Measurements from ENCODE around the gene FBXO24. TPM values are rescaled to one million over a fixed set of nuclear protein-coding genes. Genes with fewer than 3 reads are reported as not detected.
A peak's percentile ranks its signal among the peaks of the same experiment; 100 is the strongest.
"Not testable (repeated sequence)": the region's sequence is repeated elsewhere in the genome, so short reads cannot be mapped to it uniquely, and the experiment has no call there.

FBXO24 gene
- total RNA-seq, 2 experiments from 2014 or later = 0.54 to 0.80 TPM

DNA sequence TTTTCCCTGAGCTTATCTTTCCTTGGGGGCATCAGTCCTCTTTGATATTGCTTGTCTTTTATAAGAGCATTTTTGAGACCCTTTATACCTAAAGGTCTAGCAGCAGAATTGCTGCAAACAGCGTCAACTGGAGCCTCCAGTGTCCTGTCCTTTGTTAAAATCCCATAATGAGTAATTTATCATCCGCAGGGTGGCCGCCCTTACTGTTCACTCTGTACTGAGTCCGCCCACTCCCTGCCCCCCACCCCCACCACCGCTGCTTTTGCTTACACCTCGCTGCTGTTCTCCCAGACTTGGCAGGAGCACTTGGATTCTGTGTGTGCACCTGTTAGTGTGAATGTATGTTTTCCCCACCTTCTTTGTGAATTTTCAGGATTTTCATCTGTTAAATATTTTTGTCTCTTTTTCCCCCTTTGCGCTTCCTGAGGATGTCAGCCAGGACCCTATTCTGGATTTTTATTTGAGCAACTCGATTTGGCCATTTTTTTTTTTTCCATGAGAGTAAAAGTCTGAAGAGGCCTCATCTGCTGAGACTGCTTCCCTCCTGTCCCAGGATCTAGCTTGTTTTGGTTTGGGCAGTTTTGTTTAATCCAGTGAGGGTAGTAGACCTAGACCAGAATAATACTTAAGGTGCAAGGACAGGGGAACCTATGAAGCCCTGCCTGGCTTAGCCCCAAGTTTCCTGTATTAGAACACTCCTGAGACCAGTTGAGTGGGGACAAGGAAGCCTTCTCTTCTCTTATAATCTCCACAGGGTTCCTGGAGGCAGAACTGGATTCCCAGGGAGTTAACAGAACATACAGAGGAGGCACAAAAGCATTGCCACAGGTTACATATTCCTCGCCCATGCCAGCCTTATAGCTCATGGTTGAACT is 39.0 kb upstream of the FBXO24 start:
- no peaks in the 10 kb centered on the region for H3K27me3 Mint-ChIP-seq
- H3K36me3 Mint-ChIP-seq = peaks cover 48% of the 10 kb centered on the region
- peak overlapping the region; percentile 99 for H3K27ac Mint-ChIP-seq
- H3K9me3 Mint-ChIP-seq = no peaks in the 10 kb centered on the region
- peak overlapping the region; percentile 82 for H3K4me3 Mint-ChIP-seq
- DNase-seq = no peak
- peaks cover 77% of the 10 kb centered on the region for H3K4me1 Mint-ChIP-seq

DNA sequence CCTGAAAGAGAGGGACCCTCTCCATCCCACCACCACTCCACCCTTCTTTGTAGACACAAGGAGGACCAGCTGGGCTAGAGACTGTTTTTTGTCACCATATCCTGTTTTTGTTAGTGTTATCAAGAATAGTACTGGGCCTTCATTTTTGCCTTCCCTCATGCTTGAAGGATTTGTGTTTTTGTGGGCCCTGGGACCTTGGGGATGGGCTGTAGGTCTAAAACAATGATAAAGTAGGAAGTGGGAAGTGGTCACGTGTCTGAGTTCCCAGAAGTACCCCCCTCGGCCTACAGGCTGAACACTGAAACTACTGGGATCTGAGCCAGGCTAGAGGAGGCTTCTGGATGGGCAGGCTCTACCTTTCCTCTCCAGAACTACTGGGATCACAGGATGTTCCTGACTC is 38.3 kb upstream of the FBXO24 start:
- Mint-ChIP-seq H3K9me3 (no peaks in the 10 kb centered on the region), H3K27me3 (no peaks in the 10 kb centered on the region), H3K4me1 (peaks cover 71% of the 10 kb centered on the region), H3K4me3 (peak overlapping the region; percentile 82), H3K36me3 (peaks cover 47% of the 10 kb centered on the region), H3K27ac (peak overlapping the region; percentile 99)
- no peak for DNase-seq

DNA sequence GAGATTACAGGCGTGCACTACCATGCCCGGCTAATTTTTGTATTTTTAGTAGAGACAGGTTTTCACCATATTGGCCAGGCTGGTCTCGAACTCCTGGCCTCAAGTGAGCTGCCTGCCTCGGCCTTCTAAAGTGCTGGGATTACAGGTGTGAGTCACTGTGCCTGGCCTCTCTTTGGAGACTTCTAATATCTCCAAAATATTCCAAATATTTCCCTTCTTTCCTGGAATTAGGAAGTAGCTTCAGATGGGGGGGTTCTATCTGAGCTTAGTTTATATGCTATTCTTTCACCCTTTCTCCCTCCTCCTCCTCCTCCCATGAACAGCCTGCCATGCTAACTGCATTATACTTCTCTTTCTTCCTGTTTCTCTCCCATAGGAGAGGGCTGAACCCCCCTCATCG is 37.7 kb upstream of the FBXO24 start:
- Mint-ChIP-seq H3K27ac (peak overlapping the region; percentile 99), H3K4me3 (peak overlapping the region; percentile 41), H3K36me3 (peaks cover 46% of the 10 kb centered on the region), H3K4me1 (peaks cover 66% of the 10 kb centered on the region)
- not testable (repeated sequence) for H3K9me3 Mint-ChIP-seq, H3K27me3 Mint-ChIP-seq, DNase-seq

DNA sequence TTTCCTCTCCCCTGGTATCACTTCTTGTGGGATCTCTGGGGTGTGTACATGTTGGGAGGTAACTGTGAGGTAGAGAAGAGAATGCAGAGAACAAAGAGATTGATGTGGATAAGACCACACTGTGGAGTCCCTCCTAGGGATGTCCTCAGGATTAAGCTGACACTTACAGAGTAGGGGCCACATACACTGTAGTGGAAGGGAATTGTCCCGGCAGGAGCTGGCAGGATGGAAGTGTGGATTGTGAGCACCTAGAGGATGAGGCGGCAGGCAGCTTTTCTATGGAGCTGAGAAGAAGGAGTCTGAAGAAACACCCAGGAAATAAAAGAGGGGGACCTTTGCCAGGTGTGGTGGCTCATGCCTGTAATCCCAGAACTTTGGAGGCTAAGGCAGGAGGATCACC is 33.6 kb upstream of the FBXO24 start:
- Mint-ChIP-seq H3K36me3 (peaks cover 42% of the 10 kb centered on the region), H3K4me3 (no peak overlapping the region), H3K4me1 (peaks cover 32% of the 10 kb centered on the region), H3K27me3 (no peaks in the 10 kb centered on the region), H3K27ac (no peak overlapping the region), H3K9me3 (no peaks in the 10 kb centered on the region)
- DNase-seq = no peak

DNA sequence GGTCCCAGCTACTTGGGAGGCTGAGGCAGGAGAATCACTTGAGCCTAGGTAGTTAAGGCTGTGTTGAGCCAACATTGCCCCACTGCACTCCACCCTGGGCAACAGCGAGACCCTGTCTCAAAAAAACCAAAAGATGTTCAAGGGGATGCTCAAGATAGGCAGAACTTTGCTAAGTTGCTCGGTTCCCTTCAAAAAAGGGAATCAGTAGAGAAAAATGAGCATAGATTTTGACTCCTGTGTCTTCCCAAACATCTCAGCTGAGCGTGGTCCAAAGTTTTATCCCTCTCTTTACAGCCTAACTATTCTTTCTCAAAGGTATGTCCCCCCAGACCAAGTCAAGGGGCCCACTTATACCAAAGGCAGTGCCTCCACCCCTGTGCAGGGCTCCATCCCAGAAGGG is 33.1 kb upstream of the FBXO24 start:
- Mint-ChIP-seq H3K9me3 (no peaks in the 10 kb centered on the region), H3K4me3 (no peak overlapping the region), H3K27me3 (no peaks in the 10 kb centered on the region), H3K36me3 (peaks cover 37% of the 10 kb centered on the region), H3K4me1 (peaks cover 27% of the 10 kb centered on the region), H3K27ac (peak overlapping the region; percentile 56)
- DNase-seq = no peak

DNA sequence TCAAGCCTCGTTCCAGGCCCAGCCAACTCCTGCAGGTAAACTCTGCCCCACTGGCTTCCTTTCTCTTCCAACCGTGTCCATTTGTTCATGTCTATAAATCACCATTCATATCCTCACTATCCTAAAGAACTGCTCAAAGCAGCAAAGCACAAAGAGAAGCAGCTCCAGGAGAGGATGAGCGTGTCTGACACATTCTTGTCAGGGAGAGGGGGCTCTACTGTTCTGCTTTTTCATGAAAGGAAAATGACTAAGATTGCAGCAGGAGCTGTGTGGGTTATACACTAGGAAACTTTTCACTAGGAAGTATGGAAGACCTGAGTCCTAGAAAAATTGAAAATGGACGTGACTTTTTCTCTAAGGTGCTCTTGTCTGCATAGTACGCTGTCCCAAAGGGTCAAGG is 30.4 kb upstream of the FBXO24 start:
- Mint-ChIP-seq H3K27ac (peak overlapping the region; percentile 14), H3K36me3 (peaks cover 17% of the 10 kb centered on the region), H3K4me3 (no peak overlapping the region), H3K9me3 (no peaks in the 10 kb centered on the region), H3K27me3 (no peaks in the 10 kb centered on the region), H3K4me1 (peaks cover 10% of the 10 kb centered on the region)
- DNase-seq = no peak

DNA sequence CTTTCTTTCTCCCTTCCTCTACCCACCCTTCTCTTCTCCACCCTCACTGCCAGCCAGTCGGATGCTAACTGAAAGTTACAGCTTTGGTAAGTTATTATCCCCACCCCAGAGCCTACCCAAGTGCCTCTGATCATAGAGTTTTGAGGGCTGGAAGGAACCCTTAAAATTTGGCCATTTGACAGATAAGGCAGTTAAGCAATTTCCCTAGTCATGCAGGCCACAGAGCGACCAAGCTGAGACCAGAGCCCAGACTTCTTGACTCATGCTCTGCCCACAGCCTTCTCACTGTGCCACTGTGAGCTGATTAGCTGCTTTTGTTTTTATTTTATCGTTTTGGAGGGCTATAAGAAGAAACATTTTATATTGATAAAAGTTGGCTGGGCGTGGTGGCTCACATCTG is 29.6 kb upstream of the FBXO24 start:
- DNase-seq = no peak
- peak overlapping the region; percentile 7 for H3K27ac Mint-ChIP-seq
- peaks cover 10% of the 10 kb centered on the region for H3K4me1 Mint-ChIP-seq
- H3K4me3 Mint-ChIP-seq = no peak overlapping the region
- no peaks in the 10 kb centered on the region for H3K27me3 Mint-ChIP-seq
- no peaks in the 10 kb centered on the region for H3K9me3 Mint-ChIP-seq
- H3K36me3 Mint-ChIP-seq = peaks cover 16% of the 10 kb centered on the region

DNA sequence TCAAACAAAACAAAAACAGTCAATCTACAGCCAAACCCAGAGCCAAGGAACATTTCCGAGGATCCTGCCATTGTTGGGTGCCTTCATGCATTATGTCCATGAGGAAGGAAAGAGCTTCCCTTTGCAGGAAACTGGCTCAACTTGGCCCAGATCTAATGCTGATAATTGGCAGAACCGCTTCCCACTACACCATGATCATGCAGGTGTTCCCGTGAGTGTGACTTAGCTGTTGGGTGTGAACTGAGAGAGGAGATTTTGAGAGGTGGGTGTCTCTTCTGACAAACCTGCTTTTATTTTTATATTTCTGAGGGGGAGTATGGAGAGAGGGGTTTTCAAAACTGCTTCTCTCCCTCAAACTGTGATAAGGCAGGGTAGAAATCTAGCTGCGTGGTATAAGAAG is 27.0 kb upstream of the FBXO24 start:
- no peak overlapping the region for H3K4me3 Mint-ChIP-seq
- H3K4me1 Mint-ChIP-seq = peaks cover 12% of the 10 kb centered on the region
- DNase-seq = no peak
- no peaks in the 10 kb centered on the region for H3K27me3 Mint-ChIP-seq
- no peak overlapping the region for H3K27ac Mint-ChIP-seq
- no peaks in the 10 kb centered on the region for H3K9me3 Mint-ChIP-seq
- H3K36me3 Mint-ChIP-seq = peaks cover 16% of the 10 kb centered on the region

DNA sequence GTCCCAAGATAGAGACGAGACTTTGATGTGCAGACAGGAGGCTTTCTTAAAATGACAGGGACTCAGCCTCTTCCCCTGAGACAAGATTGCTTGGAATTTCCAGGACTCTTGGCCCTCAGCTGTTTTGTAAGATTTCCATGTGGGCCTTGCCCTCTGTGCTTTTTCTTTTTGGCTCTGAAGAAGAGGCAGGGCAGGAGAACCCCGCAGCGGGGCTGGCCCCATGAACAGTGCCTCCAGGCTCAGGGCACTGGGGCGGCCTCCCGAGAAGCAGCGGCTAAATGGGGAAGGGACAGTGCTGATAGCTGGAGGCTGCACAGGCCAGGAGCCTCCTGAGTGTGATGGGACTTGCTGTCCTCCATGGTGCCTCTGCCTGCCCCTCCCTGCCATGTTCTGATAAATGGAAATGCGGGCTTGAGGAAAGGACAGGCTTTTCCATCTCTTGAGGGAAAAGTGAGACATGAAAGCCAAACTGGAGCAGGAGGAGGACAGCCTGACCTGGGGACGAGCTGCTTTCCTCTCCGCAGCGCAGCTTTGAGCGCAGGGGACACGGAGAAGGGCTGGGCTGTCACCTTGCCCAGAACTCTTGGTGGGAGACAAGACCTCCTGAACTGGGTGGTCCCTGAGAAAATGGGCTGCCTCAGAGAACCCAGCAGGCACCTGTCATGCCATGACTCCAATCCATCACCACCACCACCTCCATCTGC is 24.5 kb upstream of the FBXO24 start:
- no peaks in the 10 kb centered on the region for H3K9me3 Mint-ChIP-seq
- H3K4me1 Mint-ChIP-seq = peaks cover 9% of the 10 kb centered on the region
- no peak overlapping the region for H3K27ac Mint-ChIP-seq
- DNase-seq = no peak
- H3K36me3 Mint-ChIP-seq = peaks cover 17% of the 10 kb centered on the region
- H3K4me3 Mint-ChIP-seq = peak overlapping the region; percentile 25
- H3K27me3 Mint-ChIP-seq = no peaks in the 10 kb centered on the region

DNA sequence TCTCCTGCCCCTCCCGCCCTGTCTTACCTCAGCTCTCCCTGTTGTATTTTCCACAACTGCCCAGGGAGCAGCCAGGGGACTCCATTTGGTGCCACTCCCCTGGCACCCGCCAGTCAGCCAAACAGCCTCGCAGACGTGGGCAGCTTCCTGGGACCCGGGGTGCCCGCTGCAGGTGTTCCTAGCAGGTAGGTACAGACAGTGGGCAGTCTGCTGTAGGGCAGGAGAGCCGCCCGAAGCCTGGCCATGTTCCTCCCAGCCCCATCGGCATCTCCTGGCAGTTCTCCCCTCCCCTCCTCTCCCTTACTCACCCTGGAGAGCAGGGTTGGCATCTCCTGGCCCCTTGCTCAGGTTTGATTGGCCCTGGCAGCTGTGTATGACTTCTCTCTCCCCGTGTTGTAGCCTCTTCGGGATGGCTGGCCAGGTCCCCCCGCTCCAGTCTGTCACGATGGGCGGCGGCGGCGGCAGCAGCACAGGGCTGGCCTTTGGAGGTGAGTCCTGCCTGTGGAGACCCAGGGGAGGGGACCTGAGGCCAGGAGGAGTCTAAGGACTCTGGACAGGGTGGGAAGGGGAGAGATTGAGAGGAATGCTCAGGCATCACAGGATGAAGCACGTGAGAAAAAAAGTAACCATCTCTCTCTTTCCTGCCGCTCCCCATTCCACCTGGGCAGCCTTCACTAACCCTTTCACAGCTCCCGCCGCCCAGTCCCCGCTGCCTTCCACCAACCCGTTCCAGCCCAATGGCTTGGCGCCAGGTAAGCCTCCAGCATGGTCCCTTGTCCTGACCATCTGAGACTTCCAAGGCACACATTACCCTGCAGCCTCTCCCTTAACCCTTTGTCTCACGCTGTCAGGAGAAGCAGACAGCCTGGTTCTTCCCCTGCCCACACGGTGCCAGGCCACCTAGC is 23.7 kb upstream of the FBXO24 start:
- DNase-seq = no peak
- Mint-ChIP-seq H3K27me3 (no peaks in the 10 kb centered on the region), H3K4me3 (no peak overlapping the region), H3K36me3 (peaks cover 17% of the 10 kb centered on the region), H3K9me3 (no peaks in the 10 kb centered on the region), H3K4me1 (peaks cover 13% of the 10 kb centered on the region), H3K27ac (no peak overlapping the region)

DNA sequence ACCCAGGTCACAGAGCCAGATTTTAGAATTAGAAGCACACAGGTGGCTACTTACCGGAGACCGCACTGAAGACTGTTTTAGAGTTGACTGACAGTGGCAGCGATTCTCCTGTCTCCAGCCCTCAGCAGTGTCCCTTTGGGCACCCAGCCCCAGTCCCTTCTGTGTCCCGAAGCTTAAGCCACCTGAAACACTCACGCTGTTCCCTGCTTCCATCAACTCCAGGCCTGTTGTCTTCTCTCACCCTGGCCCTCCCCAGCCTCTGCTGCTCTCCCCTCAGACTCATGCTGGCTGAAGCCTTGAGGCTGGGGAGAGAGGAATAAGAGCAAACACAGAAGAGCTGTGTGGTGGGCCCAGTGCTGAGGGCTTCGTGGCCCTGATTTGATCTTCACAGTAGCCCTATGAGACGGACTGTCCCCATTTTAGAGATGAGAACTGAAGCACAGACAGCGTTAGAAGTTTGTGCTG is 23.0 kb upstream of the FBXO24 start:
- no peak overlapping the region for H3K4me3 Mint-ChIP-seq
- peaks cover 19% of the 10 kb centered on the region for H3K4me1 Mint-ChIP-seq
- DNase-seq = no peak
- no peaks in the 10 kb centered on the region for H3K9me3 Mint-ChIP-seq
- peaks cover 17% of the 10 kb centered on the region for H3K36me3 Mint-ChIP-seq
- no peaks in the 10 kb centered on the region for H3K27me3 Mint-ChIP-seq
- no peak overlapping the region for H3K27ac Mint-ChIP-seq

DNA sequence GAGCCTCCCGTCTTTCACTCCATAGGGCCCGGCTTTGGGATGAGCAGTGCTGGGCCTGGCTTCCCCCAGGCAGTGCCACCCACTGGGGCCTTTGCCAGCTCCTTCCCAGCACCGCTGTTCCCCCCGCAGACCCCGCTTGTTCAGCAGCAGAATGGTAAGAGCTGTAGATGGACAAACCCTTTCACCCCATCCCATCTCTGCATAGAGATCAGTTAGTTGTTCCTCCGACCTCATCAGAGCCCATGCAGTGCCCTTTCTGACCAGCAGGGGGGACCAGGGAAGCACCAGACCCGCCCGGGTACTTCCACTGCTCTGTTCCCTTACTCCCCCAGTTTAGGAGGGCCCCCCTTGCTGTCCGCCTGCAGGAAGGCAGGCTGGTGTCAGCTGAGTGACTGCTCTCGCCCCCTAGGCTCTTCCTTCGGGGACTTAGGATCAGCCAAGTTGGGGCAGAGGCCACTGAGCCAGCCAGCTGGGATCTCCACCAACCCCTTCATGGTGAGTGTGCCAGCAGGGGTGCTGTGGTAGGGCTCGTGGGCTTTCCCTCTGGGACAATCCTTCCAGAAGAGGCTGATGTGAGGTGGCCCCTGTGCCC is 22.2 kb upstream of the FBXO24 start:
- Mint-ChIP-seq H3K27ac (peak overlapping the region; percentile 29), H3K4me3 (no peak overlapping the region), H3K27me3 (no peaks in the 10 kb centered on the region), H3K9me3 (no peaks in the 10 kb centered on the region), H3K36me3 (peaks cover 17% of the 10 kb centered on the region), H3K4me1 (peaks cover 24% of the 10 kb centered on the region)
- peak; percentile 75 for DNase-seq

DNA sequence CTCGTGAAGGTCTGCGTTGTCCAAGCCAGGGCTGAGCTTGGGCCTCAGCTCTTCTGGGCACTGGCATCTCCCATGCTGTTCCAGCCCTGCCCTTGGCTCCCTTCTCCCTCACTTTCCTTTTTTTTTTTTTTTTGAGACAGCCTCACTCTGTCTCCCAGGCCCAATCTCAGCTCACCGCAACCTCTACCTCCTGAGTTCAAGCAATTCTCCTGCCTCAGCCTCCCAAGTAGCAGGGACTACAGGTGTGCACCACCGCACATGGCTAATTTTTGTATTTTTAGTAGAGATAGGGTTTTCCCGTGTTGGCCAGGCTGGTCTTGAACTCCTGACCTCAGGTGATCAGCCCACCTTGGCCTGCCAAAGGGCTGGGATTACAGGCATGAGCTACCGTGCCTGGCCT is 21.7 kb upstream of the FBXO24 start:
- not testable (repeated sequence) for H3K9me3 Mint-ChIP-seq, H3K4me3 Mint-ChIP-seq, H3K27ac Mint-ChIP-seq

DNA sequence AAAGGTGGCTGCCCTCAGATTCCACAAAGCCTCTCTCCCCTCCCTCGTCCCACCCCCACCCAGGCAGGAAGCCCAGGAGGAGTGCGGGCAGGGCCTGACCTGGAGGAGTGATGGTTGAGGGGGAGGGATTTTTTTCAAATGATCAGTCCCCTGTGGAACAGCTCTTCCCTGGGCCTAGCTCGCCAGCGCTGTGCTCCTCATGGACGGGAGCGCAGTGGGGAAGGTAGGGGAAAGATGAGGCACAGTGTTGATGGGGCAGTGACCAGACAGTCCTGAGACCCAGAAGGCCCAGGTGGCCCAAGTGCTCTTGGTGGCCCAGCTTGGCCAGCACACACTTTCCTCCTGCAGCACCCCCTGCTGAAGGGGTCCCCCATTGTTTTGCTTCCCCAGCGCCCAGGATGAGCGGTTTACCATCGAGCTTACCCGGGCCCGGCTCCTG is 21.0 kb upstream of the FBXO24 start:
- H3K4me1 Mint-ChIP-seq = peaks cover 24% of the 10 kb centered on the region
- H3K27me3 Mint-ChIP-seq = no peaks in the 10 kb centered on the region
- peaks cover 17% of the 10 kb centered on the region for H3K36me3 Mint-ChIP-seq
- H3K9me3 Mint-ChIP-seq = no peaks in the 10 kb centered on the region
- no peak overlapping the region for H3K4me3 Mint-ChIP-seq
- DNase-seq = no peak
- no peak overlapping the region for H3K27ac Mint-ChIP-seq

More for the DNA sequence above, 21.7 kb upstream of the FBXO24 start:
- DNase-seq, H3K27me3 Mint-ChIP-seq: not testable (repeated sequence)
- Mint-ChIP-seq H3K4me1 (peaks cover 24% of the 10 kb centered on the region), H3K36me3 (peaks cover 17% of the 10 kb centered on the region)

Data from activated naive CD8-positive, alpha-beta T cell treated with anti-CD3 and anti-CD28 coated beads for 36 hours (primary cell).